GM12878 (cell line): ENCODE results near the gene TM6SF1. TPM values are rescaled to one million over a fixed set of nuclear protein-coding genes. Genes with fewer than 3 reads are reported as not detected.

ENCODE experiments used
- BCLAF1 ChIP-seq: fragments of 450-650 bp; IDR thresholded peaks from 2 replicates; pipeline ENCODE4 v1.6.1; 2017; ENCODE audit warnings: antibody characterized with exemption, mild to moderate bottlenecking, moderate library complexity
- E2F4 ChIP-seq: IDR thresholded peaks from 2 replicates; pipeline ENCODE4 v1.6.1; 2012; ENCODE audit warnings: low read depth, low read length, improper control_type of control experiment
- EZH2 ChIP-seq: IDR thresholded peaks from 2 replicates; pipeline ENCODE4 v1.6.1; 2012; ENCODE audit warnings: low read depth, mild to moderate bottlenecking, control low read depth, inconsistent platforms, low read length, borderline replicate concordance; ENCODE audit not compliant: control insufficient read depth
- GABPA ChIP-seq: IDR thresholded peaks from 2 replicates; pipeline ENCODE4 v1.6.1; 2014; ENCODE audit warnings: antibody characterized with exemption, low read depth, mild to moderate bottlenecking, inconsistent platforms
- RCOR1 ChIP-seq: conservative IDR thresholded peaks from 2 replicates; pipeline ENCODE4 v1.6.1; 2012; ENCODE audit warnings: low read depth, low read length, improper control_type of control experiment
- SPI1 ChIP-seq: IDR thresholded peaks from 2 replicates; pipeline ENCODE4 v1.6.1; 2011; ENCODE audit warnings: low read depth, mild to moderate bottlenecking, low read length, moderate library complexity, borderline replicate concordance; ENCODE audit not compliant: insufficient read depth
- polyA plus RNA-seq, 11 experiments: library from polyadenylated mRNA; depleted of rRNA in 4 of 11; unstranded in 6 of 11; stranded (reverse) in 5 of 11; fragments of >200 nt; fragmentation: Nextera tagmentation in 4 of 11; fragmentation: Illumina TruSeq in 1 of 11; extraction: Ambion mirVana in 4 of 11; extraction: Trizol in 1 of 11; gene quantifications; 1 replicate in 1 of 11; 2 replicates in 10 of 11; pipeline versions ENCODE4 v1.2.1 to v1.2.3, GENCODE V29; 2011 to 2016; ENCODE audit warnings: inconsistent platforms in 2 of 11, missing spikeins in 2 of 11, low read depth in 1 of 11
- total RNA-seq, 4 experiments: library from RNA; depleted of rRNA in 3 of 4; stranded (reverse); fragments of >200 nt in 3 of 4; fragmentation: Illumina TruSeq in 1 of 4; extraction: Trizol in 1 of 4; gene quantifications; 2 replicates each; pipeline versions ENCODE4 v1.2.1 to v1.2.3, GENCODE V29; 2013 to 2021

Gene TM6SF1
- total and polyA plus RNA-seq, 10 of the 15 experiments (the other 5 are each of a cell fraction or from before 2014, with no cell fraction given): 0.56 to 2.7 (median 1.2) TPM

- TF ChIP-seq EZH2 (no peak), SPI1 (no peak), RCOR1 (no peak), GABPA (no peak), E2F4 (no peak), BCLAF1 (no peak)
Observed at GRCh38 chr15:83164111-83164770, 56.8 kb downstream of the TM6SF1 start (continued).
